Subcutaneous abdominal adipose tissue (tissue), 5 donors: Measurements from ENCODE around the gene GH1.
"Not testable (repeated sequence)": the region's sequence is repeated elsewhere in the genome, so short reads cannot be mapped to it uniquely, and the experiment has no call there.

Experiments
- H3K27ac ChIP-seq: one replicate; pipeline ENCODE4 v1.7.0; 2013; ENCODE audit warnings: low read depth, mild to moderate bottlenecking, inconsistent platforms, low read length, moderate library complexity
- H3K27me3 ChIP-seq, 5 donors: one replicate each; pipeline ENCODE4 v1.7.0; 2013; ENCODE audit warnings: low read length in 5 of 5, inconsistent platforms in 1 of 5; ENCODE audit not compliant: control insufficient read depth in 5 of 5, insufficient read depth in 4 of 5
- H3K36me3 ChIP-seq, 5 donors: one replicate each; pipeline ENCODE4 v1.7.0; 2013; ENCODE audit warnings: low read length in 5 of 5; ENCODE audit not compliant: control insufficient read depth in 5 of 5, insufficient read depth in 5 of 5
- H3K4me1 ChIP-seq, 5 donors: one replicate each; pipeline ENCODE4 v1.7.0; 2013; ENCODE audit warnings: low read length in 5 of 5, mild to moderate bottlenecking in 3 of 5, moderate library complexity in 1 of 5; ENCODE audit not compliant: control insufficient read depth in 5 of 5, insufficient read depth in 5 of 5
- H3K4me3 ChIP-seq, 5 donors: one replicate each; pipeline ENCODE4 v1.7.0; 2013; ENCODE audit warnings: low read length in 5 of 5, low read depth in 1 of 5
- H3K9ac ChIP-seq, 5 donors: one replicate each; pipeline ENCODE4 v1.7.0; 2013; ENCODE audit warnings: low read length in 5 of 5, mild to moderate bottlenecking in 4 of 5, moderate library complexity in 3 of 5
- H3K9me3 ChIP-seq, 5 donors: one replicate each; pipeline ENCODE4 v1.7.0; 2013; ENCODE audit warnings: low read length in 5 of 5; ENCODE audit not compliant: control insufficient read depth in 5 of 5
- donor health status: healthy.
- donor health status: healthy.
- donor health status: healthy.
- donor health status: healthy.
- donor health status: healthy.

GH1 gene

GRCh38 chr17:63885119-63885518 is 33.5 kb downstream of the GH1 start:
- H3K27me3 ChIP-seq, H3K4me3 ChIP-seq, H3K27ac ChIP-seq, H3K9me3 ChIP-seq, H3K36me3 ChIP-seq, H3K9ac ChIP-seq, H3K4me1 ChIP-seq: not testable (repeated sequence)

GRCh38 chr17:63882626-63883126 is 36.0 kb downstream of the GH1 start:
- H3K27ac ChIP-seq, H3K9me3 ChIP-seq, H3K27me3 ChIP-seq, H3K4me3 ChIP-seq, H3K4me1 ChIP-seq, H3K9ac ChIP-seq, H3K36me3 ChIP-seq: not testable (repeated sequence)

- Histone ChIP-seq H3K27ac (no peak within 1 kb of the TSS), H3K27me3 (peaks cover 0 to 2% (median 0%) of the 10 kb centered on the region in 5 donors), H3K36me3 (no peaks in the 10 kb centered on the region), H3K4me3 (no peak within 1 kb of the TSS), H3K9me3 (no peaks in the 10 kb centered on the region), H3K4me1 (peaks cover 0 to 6% (median 0%) of the 10 kb centered on the region in 5 donors), H3K9ac (no peak within 1 kb of the TSS)
Measured at GRCh38 chr17:63881935-63882601, 36.6 kb downstream of the GH1 start, which contains the start of gene GH2. TSS of gene GH2 (minus strand) at chr17:63881944. CDS start at chr17:63881801, 143 bp downstream.

- not testable (repeated sequence) for H3K9ac ChIP-seq, H3K27ac ChIP-seq, H3K9me3 ChIP-seq, H3K4me1 ChIP-seq, H3K27me3 ChIP-seq, H3K36me3 ChIP-seq, H3K4me3 ChIP-seq
Measured at GRCh38 chr17:63881337-63881736, 37.3 kb downstream of the GH1 start.

GRCh38 chr17:63880706-63881105 is 37.9 kb downstream of the GH1 start:
- H3K9me3 ChIP-seq: no peaks in the 10 kb centered on the region
- no peak overlapping the region for H3K27ac ChIP-seq
- peaks cover 0 to 2% (median 0%) of the 10 kb centered on the region in 5 donors for H3K27me3 ChIP-seq
- H3K36me3 ChIP-seq: no peaks in the 10 kb centered on the region
- no peak overlapping the region for H3K4me3 ChIP-seq
- H3K9ac ChIP-seq: no peak overlapping the region
- peaks cover 0 to 6% (median 0%) of the 10 kb centered on the region in 5 donors for H3K4me1 ChIP-seq

- not testable (repeated sequence) for H3K9me3 ChIP-seq, H3K36me3 ChIP-seq, H3K4me1 ChIP-seq, H3K4me3 ChIP-seq, H3K27ac ChIP-seq, H3K9ac ChIP-seq, H3K27me3 ChIP-seq
Measured at GRCh38 chr17:63878413-63878812, 40.2 kb downstream of the GH1 start.

GRCh38 chr17:63874693-63875092 is 43.9 kb downstream of the GH1 start:
- H3K27me3 ChIP-seq, H3K9ac ChIP-seq, H3K36me3 ChIP-seq, H3K4me3 ChIP-seq, H3K9me3 ChIP-seq, H3K4me1 ChIP-seq, H3K27ac ChIP-seq: not testable (repeated sequence)

GRCh38 chr17:63874061-63874626 is 44.5 kb downstream of the GH1 start:
- H3K27me3 ChIP-seq, H3K9ac ChIP-seq, H3K4me3 ChIP-seq, H3K9me3 ChIP-seq, H3K27ac ChIP-seq, H3K36me3 ChIP-seq, H3K4me1 ChIP-seq: not testable (repeated sequence)

- not testable (repeated sequence) for H3K4me1 ChIP-seq, H3K9me3 ChIP-seq, H3K4me3 ChIP-seq, H3K27me3 ChIP-seq, H3K36me3 ChIP-seq, H3K9ac ChIP-seq, H3K27ac ChIP-seq
Measured at GRCh38 chr17:63873577-63873976, 45.1 kb downstream of the GH1 start, which contains the start of gene CSH2. TSS of gene CSH2 (minus strand) at chr17:63873677. CDS start at chr17:63873614, 63 bp downstream.

- H3K27me3 ChIP-seq, H3K9ac ChIP-seq, H3K4me1 ChIP-seq, H3K9me3 ChIP-seq, H3K4me3 ChIP-seq, H3K27ac ChIP-seq, H3K36me3 ChIP-seq: not testable (repeated sequence)
Measured at GRCh38 chr17:63871646-63872365, 46.8 kb downstream of the GH1 start.
